Neutrophil (primary cell): ENCODE measurements around the gene DOK3.
A peak's percentile ranks its signal among the peaks of the same experiment; 100 is the strongest.

Experiments
- H3K27ac ChIP-seq: fragments of 200-600 bp; sonication (generic); 2 replicates; pipeline ENCODE4 v1.5.1; 2016; ENCODE audit warnings: mild to moderate bottlenecking, moderate library complexity
- H3K27me3 ChIP-seq: fragments of 200-600 bp; sonication (generic); 2 replicates; pipeline ENCODE4 v1.6.0; 2016; ENCODE audit warnings: mild to moderate bottlenecking
- H3K36me3 ChIP-seq: fragments of 200-600 bp; sonication (generic); 2 replicates; pipeline ENCODE4 v1.5.1; 2017
- H3K4me1 ChIP-seq, 2 experiments: fragments of 200-600 bp in 1 of 2; sonication (generic) in 1 of 2; 1 replicate in 1 of 2; 2 replicates in 1 of 2; pipeline versions ENCODE4 v1.5.1 to v1.6.1; 2013 to 2016; ENCODE audit warnings: low read depth in 1 of 2, low read length in 1 of 2, mild to moderate bottlenecking in 1 of 2, moderate library complexity in 1 of 2; ENCODE audit not compliant: control insufficient read depth in 1 of 2, insufficient read depth in 1 of 2
- H3K4me3 ChIP-seq, 2 experiments: fragments of 200-600 bp in 1 of 2; sonication (generic) in 1 of 2; 1 replicate in 1 of 2; 2 replicates in 1 of 2; pipeline ENCODE4 v1.5.1; 2013 to 2016; ENCODE audit warnings: low read depth in 1 of 2, low read length in 1 of 2, mild to moderate bottlenecking in 1 of 2, moderate library complexity in 1 of 2
- H3K9me3 ChIP-seq: fragments of 200-600 bp; sonication (generic); 2 replicates; pipeline ENCODE4 v1.5.1; 2016
- TF ChIP-seq, protein P1 (sequence below): fragments of 200-600 bp; sonication (generic); IDR thresholded peaks from 2 replicates; pipeline ENCODE4 v1.5.1; 2016; ENCODE audit warnings: antibody characterized with exemption

Gene DOK3

DNA sequence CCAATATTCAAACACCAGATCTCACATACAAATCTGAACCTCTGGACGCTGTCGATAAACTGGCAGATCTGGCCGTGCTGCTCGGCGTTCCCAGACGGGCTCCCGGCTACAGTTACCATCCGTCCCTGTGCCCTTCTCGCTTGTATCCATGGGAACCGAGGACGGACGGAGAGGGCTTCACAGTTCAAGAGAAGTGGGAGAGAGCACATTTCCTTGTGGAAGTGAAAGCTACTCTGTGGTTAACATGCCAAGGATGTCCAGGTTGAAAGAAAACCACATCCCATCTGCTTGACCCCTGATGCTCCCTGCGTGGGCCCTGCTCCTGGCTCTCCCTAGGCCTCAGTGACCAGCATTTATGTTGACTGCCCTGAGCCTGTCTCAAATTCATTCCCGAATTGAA, 29.9 kb downstream of the DOK3 start:
- TF ChIP-seq, protein P1, sequence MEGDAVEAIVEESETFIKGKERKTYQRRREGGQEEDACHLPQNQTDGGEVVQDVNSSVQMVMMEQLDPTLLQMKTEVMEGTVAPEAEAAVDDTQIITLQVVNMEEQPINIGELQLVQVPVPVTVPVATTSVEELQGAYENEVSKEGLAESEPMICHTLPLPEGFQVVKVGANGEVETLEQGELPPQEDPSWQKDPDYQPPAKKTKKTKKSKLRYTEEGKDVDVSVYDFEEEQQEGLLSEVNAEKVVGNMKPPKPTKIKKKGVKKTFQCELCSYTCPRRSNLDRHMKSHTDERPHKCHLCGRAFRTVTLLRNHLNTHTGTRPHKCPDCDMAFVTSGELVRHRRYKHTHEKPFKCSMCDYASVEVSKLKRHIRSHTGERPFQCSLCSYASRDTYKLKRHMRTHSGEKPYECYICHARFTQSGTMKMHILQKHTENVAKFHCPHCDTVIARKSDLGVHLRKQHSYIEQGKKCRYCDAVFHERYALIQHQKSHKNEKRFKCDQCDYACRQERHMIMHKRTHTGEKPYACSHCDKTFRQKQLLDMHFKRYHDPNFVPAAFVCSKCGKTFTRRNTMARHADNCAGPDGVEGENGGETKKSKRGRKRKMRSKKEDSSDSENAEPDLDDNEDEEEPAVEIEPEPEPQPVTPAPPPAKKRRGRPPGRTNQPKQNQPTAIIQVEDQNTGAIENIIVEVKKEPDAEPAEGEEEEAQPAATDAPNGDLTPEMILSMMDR, result no peak
- H3K27me3 ChIP-seq, result peaks cover 11% of the 10 kb centered on the region
- peak overlapping the region; percentile 82 for H3K27ac ChIP-seq
- H3K4me1 ChIP-seq, result peaks cover 32 to 35% of the 10 kb centered on the region in 2 experiments
- peaks cover 67% of the 10 kb centered on the region for H3K36me3 ChIP-seq
- H3K9me3 ChIP-seq, result no peaks in the 10 kb centered on the region
- H3K4me3 ChIP-seq, result no peak overlapping the region

DNA sequence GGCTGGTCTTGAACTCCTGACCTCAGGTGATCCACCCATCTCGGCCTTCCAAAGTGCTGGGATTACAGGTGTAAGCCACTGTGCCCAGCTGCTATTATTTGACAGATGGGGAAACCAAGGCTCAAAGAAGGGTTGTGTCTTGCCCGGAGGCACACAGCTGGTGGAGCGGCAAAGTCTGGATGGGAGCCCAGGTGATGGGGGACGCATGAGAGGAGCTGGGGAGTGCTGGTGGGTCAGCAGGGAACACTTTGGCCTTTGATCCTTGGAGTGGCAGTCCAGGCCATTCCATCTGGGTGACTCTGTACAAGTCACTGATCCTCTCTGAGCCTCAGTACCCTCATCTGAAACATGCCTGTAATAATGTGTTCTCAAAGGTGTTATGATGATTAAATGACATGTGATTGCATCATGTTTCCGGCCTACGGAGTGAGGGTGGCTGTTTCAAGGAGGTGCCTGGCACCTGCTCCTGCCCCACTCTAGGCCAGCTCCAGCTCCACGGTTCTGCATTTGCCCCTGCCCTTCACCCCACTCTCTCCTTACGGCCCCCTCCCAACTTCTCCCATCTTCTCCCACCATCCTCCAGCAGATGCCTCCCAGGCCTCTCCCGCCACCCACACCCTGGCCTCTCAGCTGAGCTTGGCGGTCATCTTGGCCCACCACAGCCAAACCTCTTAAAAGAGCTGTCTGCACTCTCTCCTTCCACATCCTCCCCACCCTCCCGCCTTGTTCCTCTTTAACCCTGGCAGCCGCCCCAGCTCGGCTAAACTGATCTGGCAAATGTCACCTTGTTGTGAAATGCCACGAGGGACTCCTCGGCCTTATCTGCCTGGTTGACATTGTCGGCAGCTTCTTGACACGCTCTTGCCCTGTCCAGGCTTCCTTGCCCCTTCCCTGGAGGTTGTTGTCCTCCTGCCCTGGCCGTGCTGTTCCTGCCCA, 30.6 kb downstream of the DOK3 start:
- Histone ChIP-seq H3K4me1 (peaks cover 38 to 42% of the 10 kb centered on the region in 2 experiments), H3K4me3 (peak overlapping the region in 1 of 2 experiments; percentile 28), H3K27ac (peak overlapping the region; percentile 82), H3K9me3 (no peaks in the 10 kb centered on the region), H3K27me3 (peaks cover 18% of the 10 kb centered on the region), H3K36me3 (peaks cover 59% of the 10 kb centered on the region)
- TF ChIP-seq, protein P1, result no peak

DNA sequence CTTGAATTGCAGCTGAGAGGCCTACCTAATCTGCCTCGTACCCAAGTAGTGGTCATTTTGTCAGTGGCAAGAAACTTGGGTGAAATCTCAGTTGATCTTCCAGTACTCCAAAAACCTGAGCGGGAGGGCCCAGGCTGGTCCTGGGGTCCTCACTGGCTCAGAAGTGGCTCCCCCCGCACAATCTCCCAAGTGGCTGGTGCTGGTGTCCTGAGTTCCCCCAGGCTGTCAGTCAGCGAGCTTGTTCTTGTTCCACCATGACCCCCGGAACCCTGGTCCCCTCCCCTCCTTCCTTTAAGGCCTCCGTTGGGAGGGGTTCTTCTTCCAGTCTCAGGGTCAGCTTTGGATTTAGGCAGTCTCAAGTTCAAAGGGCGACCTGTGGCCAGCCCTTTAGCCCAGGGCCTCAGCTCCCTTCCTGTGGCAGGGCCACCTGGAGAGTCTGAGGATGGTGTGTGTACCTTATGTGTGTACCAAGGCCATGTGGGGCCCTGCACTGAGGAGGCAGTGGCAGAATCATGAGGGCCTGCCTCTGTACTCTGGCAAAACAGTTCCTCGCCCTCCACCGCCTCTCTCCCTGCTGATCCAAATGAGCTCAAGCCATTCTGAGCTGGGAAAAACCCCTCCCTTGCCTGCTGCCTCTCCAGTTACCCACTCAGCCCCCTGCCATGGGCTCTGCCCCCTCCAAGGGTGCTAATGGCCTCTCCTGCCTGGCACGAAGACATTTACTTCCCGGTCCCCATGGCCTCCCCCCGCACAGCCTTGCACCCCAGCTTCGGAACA, 31.7 kb downstream of the DOK3 start:
- peaks cover 38 to 53% of the 10 kb centered on the region in 2 experiments for H3K4me1 ChIP-seq
- peak overlapping the region; percentile 82 for H3K27ac ChIP-seq
- TF ChIP-seq, protein P1, result no peak
- peaks cover 48% of the 10 kb centered on the region for H3K36me3 ChIP-seq
- H3K9me3 ChIP-seq, result no peaks in the 10 kb centered on the region
- peak overlapping the region in 1 of 2 experiments; percentile 28 for H3K4me3 ChIP-seq
- H3K27me3 ChIP-seq, result peaks cover 29% of the 10 kb centered on the region

DNA sequence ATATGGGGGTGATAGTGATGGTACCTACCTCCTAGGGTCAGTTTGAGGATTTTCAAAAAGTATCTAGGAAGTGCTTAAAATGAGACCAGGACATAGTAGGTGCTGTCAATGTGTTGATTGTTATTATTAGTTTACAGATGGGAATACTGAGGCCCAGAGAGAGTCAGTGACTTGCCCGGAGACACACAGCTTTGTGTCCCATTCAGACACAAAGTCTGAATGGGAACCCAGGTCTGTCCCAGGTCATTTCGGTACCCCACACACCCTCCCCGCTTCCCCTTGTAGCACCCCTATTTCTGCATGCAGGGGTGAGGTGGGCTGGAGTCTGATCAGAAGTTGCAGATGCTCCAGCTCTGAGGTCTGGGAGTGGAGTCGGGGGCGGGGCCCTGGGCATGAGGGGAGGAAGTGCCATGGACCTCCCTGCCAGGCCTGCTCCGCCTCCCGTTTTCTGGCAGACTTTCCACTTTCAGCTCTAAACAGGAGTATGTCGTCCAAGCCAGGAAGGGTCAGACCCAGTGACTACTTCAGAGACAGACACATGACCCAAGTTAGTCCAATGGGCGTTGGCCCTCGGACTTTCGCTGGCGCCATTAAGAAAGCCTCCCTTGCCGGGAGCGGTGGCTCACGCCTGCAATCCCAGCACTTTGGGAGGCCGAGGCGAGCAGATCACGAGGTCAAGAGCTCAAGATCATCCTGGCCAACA, 32.9 kb downstream of the DOK3 start:
- TF ChIP-seq, protein P1, result no peak
- H3K27ac ChIP-seq, result no peak overlapping the region
- H3K4me1 ChIP-seq, result peaks cover 48 to 65% of the 10 kb centered on the region in 2 experiments
- H3K27me3 ChIP-seq, result peaks cover 41% of the 10 kb centered on the region
- H3K36me3 ChIP-seq, result peaks cover 37% of the 10 kb centered on the region
- H3K4me3 ChIP-seq, result no peak overlapping the region
- H3K9me3 ChIP-seq, result no peaks in the 10 kb centered on the region
